Endodermal cell (in vitro differentiated cells): ENCODE measurements around the gene BBS7. TPM values are rescaled to one million over a fixed set of nuclear protein-coding genes. Genes with fewer than 3 reads are reported as not detected.

Source experiments
- DNase-seq: peaks from one replicate; pipeline ENCODE4 v3.0.0-alpha.2; 2017
- H3K27ac ChIP-seq: 2 replicates; pipeline ENCODE4 v1.5.1; 2013; ENCODE audit warnings: mild to moderate bottlenecking, low read depth, low read length, moderate library complexity
- H3K27me3 ChIP-seq: 2 replicates; pipeline ENCODE4 v1.6.1; 2013; ENCODE audit warnings: mild to moderate bottlenecking, low read length, moderate library complexity; ENCODE audit not compliant: insufficient read depth, control insufficient read depth, poor library complexity, severe bottlenecking
- H3K36me3 ChIP-seq: 2 replicates; pipeline ENCODE4 v1.7.0; 2013; ENCODE audit warnings: mild to moderate bottlenecking, low read length, moderate library complexity; ENCODE audit not compliant: control insufficient read depth, insufficient read depth
- H3K4me1 ChIP-seq: one replicate; pipeline ENCODE4 v1.7.0; 2013; ENCODE audit warnings: low read length; ENCODE audit not compliant: control insufficient read depth, insufficient read depth
- H3K4me3 ChIP-seq: 2 replicates; pipeline ENCODE4 v1.5.1; 2013; ENCODE audit warnings: mild to moderate bottlenecking, low read length, moderate library complexity
- H3K9ac ChIP-seq: 2 replicates; pipeline ENCODE4 v1.6.1; 2013; ENCODE audit warnings: mild to moderate bottlenecking, low read length, moderate library complexity; ENCODE audit not compliant: poor library complexity, severe bottlenecking; ENCODE audit errors: extremely low read depth
- H3K9me3 ChIP-seq: 2 replicates; pipeline ENCODE4 v1.6.1; 2013; ENCODE audit warnings: mild to moderate bottlenecking, low read length, moderate library complexity; ENCODE audit not compliant: control insufficient read depth
- H3K27ac Mint-ChIP-seq: 2 replicates; pipeline ENCODE4 v1.8.0; 2020; ENCODE audit warnings: mixed read lengths
- H3K27me3 Mint-ChIP-seq: 2 replicates; pipeline ENCODE4 v1.8.0; 2021; ENCODE audit warnings: mild to moderate bottlenecking, mixed read lengths; ENCODE audit not compliant: insufficient read depth
- H3K36me3 Mint-ChIP-seq: 2 replicates; pipeline ENCODE4 v1.8.0; 2020; ENCODE audit warnings: low read depth, mixed read lengths
- H3K4me1 Mint-ChIP-seq: 2 replicates; pipeline ENCODE4 v1.8.0; 2020; ENCODE audit warnings: mixed read lengths
- H3K4me3 Mint-ChIP-seq: 2 replicates; pipeline ENCODE4 v1.8.0; 2020; ENCODE audit warnings: mild to moderate bottlenecking, moderate library complexity, mixed read lengths
- H3K9me3 Mint-ChIP-seq: 2 replicates; pipeline ENCODE4 v1.8.0; 2020; ENCODE audit warnings: mild to moderate bottlenecking, mixed read lengths
- CTCF ChIP-seq: fragments of 200-600 bp; sonication (generic); conservative IDR thresholded peaks from 2 replicates; pipeline ENCODE4 v1.5.0; 2021; ENCODE audit warnings: antibody characterized with exemption, mild to moderate bottlenecking
- WGBS, 2 experiments: methylation state at CpG; one replicate each; pipeline versions ENCODE4 v1.1.5 to v1.1.7; 2013; ENCODE audit warnings: missing lambda C conversion rate in 2 of 2, mixed read lengths in 1 of 2; ENCODE audit not compliant: insufficient coverage in 1 of 2, insufficient read length in 1 of 2; 5-methylcytosine and 5-hydroxymethylcytosine counted together
- total RNA-seq, 2 donors: library from RNA; stranded (reverse); fragmentation: NEBNext Ultra II Directional in 1 of 2; extraction: Animal tissue kit (Norgen Biotek cat#: 25700) in 1 of 2; gene quantifications; 2 replicates in 1 of 2; 3 replicates in 1 of 2; pipeline ENCODE4 v1.2.1, GENCODE V29; 2021

BBS7 gene
- total RNA-seq, 2 donors from 2014 or later = 25.0 to 31.7 TPM

GRCh38 chr4:121885115-121885514 lies 14.8 kb upstream of the BBS7 start:
- no peak overlapping the region for H3K4me3 ChIP-seq
- no peak overlapping the region for H3K27ac Mint-ChIP-seq
- no peak for TF ChIP-seq CTCF
- no peaks in the 10 kb centered on the region for H3K9me3 Mint-ChIP-seq
- DNase-seq = no peak
- 71 to 89% methylated on average over 2 of the region's 2 CpGs for WGBS, 2 experiments
- no peak overlapping the region for H3K4me3 Mint-ChIP-seq
- no peak overlapping the region for H3K27ac ChIP-seq
- no peaks in the 10 kb centered on the region for H3K4me1 ChIP-seq
- no peaks in the 10 kb centered on the region for H3K36me3 ChIP-seq
- no peak overlapping the region for H3K9ac ChIP-seq
- H3K4me1 Mint-ChIP-seq = peaks cover 1% of the 10 kb centered on the region
- H3K36me3 Mint-ChIP-seq = no peaks in the 10 kb centered on the region
- no peaks in the 10 kb centered on the region for H3K9me3 ChIP-seq
- H3K27me3 Mint-ChIP-seq = peaks cover 2% of the 10 kb centered on the region
- H3K27me3 ChIP-seq = no peaks in the 10 kb centered on the region

GRCh38 chr4:121881158-121881557 lies 10.9 kb upstream of the BBS7 start:
- Mint-ChIP-seq H3K27ac (no peak overlapping the region), H3K36me3 (no peaks in the 10 kb centered on the region), H3K4me3 (no peak overlapping the region), H3K9me3 (no peaks in the 10 kb centered on the region), H3K27me3 (peaks cover 2% of the 10 kb centered on the region), H3K4me1 (peaks cover 4% of the 10 kb centered on the region)
- no peaks in the 10 kb centered on the region for H3K4me1 ChIP-seq
- no peaks in the 10 kb centered on the region for H3K9me3 ChIP-seq
- no peak for DNase-seq
- no peaks in the 10 kb centered on the region for H3K36me3 ChIP-seq
- no peaks in the 10 kb centered on the region for H3K27me3 ChIP-seq
- H3K27ac ChIP-seq = no peak overlapping the region
- 69 to 86% methylated on average over 2 to 3 of the region's 3 CpGs for WGBS, 2 experiments
- no peak overlapping the region for H3K9ac ChIP-seq
- TF ChIP-seq CTCF = no peak
- no peak overlapping the region for H3K4me3 ChIP-seq

GRCh38 chr4:121879135-121879534 lies 8.9 kb upstream of the BBS7 start:
- Mint-ChIP-seq H3K4me1 (peaks cover 4% of the 10 kb centered on the region), H3K27me3 (peaks cover 2% of the 10 kb centered on the region), H3K4me3 (no peak overlapping the region), H3K9me3 (no peaks in the 10 kb centered on the region), H3K36me3 (no peaks in the 10 kb centered on the region), H3K27ac (no peak overlapping the region)
- Histone ChIP-seq H3K4me3 (no peak overlapping the region), H3K27me3 (no peaks in the 10 kb centered on the region), H3K27ac (no peak overlapping the region), H3K9me3 (no peaks in the 10 kb centered on the region), H3K9ac (no peak overlapping the region), H3K36me3 (no peaks in the 10 kb centered on the region), H3K4me1 (no peaks in the 10 kb centered on the region)
- DNase-seq = no peak
- TF ChIP-seq CTCF = no peak
